ENCODE data around the gene MTG2. TPM values are rescaled to one million over a fixed set of nuclear protein-coding genes. Genes with fewer than 3 reads are reported as not detected.

MTG2 gene
- total and polyA plus RNA-seq, 2 of the 13 experiments (the other 11 are each of a cell fraction or from before 2014, with no cell fraction given) = 20.4 to 37.8 TPM

DNA sequence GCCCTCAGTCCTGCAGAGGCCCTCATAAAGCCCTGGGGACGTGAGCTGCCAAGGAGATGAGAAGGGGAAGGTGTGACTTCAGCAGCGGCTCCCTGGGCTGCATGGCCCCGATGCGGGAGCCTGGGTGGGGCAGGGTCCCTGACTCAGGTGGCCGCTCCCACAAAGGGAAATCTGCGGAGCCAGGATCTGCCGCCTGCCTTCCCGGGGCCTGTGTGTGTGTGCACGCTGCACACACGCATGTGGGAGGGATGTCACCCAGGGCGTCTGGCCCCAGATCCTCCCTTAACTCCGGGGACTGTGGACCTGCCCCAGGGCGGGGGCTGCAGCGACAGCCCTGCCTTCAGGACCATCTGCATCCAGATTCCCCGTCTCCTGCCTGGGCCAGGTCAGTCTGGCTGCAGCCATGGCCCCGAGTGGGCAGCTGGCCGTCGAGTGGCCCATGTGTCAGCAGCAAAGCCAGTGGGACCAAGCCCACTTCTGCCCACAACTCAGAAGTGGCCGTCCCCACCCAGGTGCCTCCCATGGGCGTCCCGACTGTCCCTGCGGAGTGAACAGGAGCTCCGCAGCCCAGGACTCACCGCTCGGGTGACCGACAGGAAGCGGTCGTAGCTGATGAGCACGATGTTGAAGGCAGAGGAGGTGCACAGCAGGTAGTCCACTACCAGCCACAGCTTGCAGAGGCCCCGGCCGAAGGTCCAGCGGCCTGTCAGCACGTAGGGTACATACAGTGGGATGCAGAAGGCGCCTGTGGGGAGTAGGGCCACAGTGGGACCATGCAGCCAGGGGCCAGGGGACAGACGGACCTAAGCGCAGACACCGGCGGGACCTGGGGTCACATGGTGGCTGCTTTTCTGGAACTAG lies 35.3 kb downstream of the MTG2 start:
- 21% methylated on average over 14 of the region's 38 CpGs for WGBS (ENCODE audit: low lambda C conversion rate)
- Histone ChIP-seq H3K27ac (ENCODE audit: extremely low read length, insufficient read depth, low read length) (no peak overlapping the region), H3K4me1 (ENCODE audit: insufficient read depth, low read length) (peaks cover 41% of the 10 kb centered on the region), H3K36me3 (replicated peaks in 1 of 2; ENCODE audit: control insufficient read depth in 1 of 2, insufficient read depth in 2 of 2, low read length in 2 of 2) (no peaks in the 10 kb centered on the region), H3K4me3 (replicated peaks in 1 of 3; ENCODE audit: insufficient read depth in 1 of 3, low read depth in 2 of 3, low read length in 3 of 3) (no peak overlapping the region), H3K79me2 (ENCODE audit: insufficient read depth, low read length) (no peaks in the 10 kb centered on the region), H3K27me3 (ENCODE audit: control insufficient read depth in 1 of 2, insufficient read depth in 2 of 2, low read length in 2 of 2) (peaks cover 62 to 87% of the 10 kb centered on the region in 2 experiments), H2AFZ (ENCODE audit: low read length) (no peak overlapping the region), H4K20me1 (ENCODE audit: insufficient read depth, low read length) (peaks cover 32% of the 10 kb centered on the region; the same call in 1 of the 2 replicates), H3K9me3 (ENCODE audit: low read length) (no peaks in the 10 kb centered on the region), H3K9ac (ENCODE audit: insufficient read depth, low read depth, low read length) (no peak overlapping the region), H3K4me2 (ENCODE audit: low read depth, low read length) (no peak overlapping the region)
- ATAC-seq (no peak), FAIRE-seq (no peak), DNase-seq (ENCODE audit: low spot score) (no peak)
- intact Hi-C loops (cut with micrococcal nuclease; ENCODE audit: unreplicated experiment) = no loop called here
- ChIA-PET POLR2A (no interaction called here), CTCF (ENCODE audit: low intra/inter-chr PET ratio, low total read pairs) (no interaction called here)
- in situ Hi-C loops (cut with HindIII; ENCODE audit: extremely low pct_ligation_motif_present, low pct_unique_long_range_greater_than_20kb) = no loop called here
- BruUV-seq (replicated peaks) = no TSS peak
- TF ChIP-seq, protein P1, sequence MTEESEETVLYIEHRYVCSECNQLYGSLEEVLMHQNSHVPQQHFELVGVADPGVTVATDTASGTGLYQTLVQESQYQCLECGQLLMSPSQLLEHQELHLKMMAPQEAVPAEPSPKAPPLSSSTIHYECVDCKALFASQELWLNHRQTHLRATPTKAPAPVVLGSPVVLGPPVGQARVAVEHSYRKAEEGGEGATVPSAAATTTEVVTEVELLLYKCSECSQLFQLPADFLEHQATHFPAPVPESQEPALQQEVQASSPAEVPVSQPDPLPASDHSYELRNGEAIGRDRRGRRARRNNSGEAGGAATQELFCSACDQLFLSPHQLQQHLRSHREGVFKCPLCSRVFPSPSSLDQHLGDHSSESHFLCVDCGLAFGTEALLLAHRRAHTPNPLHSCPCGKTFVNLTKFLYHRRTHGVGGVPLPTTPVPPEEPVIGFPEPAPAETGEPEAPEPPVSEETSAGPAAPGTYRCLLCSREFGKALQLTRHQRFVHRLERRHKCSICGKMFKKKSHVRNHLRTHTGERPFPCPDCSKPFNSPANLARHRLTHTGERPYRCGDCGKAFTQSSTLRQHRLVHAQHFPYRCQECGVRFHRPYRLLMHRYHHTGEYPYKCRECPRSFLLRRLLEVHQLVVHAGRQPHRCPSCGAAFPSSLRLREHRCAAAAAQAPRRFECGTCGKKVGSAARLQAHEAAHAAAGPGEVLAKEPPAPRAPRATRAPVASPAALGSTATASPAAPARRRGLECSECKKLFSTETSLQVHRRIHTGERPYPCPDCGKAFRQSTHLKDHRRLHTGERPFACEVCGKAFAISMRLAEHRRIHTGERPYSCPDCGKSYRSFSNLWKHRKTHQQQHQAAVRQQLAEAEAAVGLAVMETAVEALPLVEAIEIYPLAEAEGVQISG (CRISPR knock-in tag; IDR thresholded peaks at IDR 0.05) = no peak
- TF ChIP-seq, protein P2, sequence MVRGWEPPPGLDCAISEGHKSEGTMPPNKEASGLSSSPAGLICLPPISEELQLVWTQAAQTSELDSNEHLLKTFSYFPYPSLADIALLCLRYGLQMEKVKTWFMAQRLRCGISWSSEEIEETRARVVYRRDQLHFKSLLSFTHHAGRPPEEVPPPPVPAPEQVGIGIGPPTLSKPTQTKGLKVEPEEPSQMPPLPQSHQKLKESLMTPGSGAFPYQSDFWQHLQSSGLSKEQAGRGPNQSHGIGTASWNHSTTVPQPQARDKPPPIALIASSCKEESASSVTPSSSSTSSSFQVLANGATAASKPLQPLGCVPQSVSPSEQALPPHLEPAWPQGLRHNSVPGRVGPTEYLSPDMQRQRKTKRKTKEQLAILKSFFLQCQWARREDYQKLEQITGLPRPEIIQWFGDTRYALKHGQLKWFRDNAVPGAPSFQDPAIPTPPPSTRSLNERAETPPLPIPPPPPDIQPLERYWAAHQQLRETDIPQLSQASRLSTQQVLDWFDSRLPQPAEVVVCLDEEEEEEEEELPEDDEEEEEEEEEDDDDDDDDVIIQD (CRISPR knock-in tag; IDR thresholded peaks at IDR 0.05; ENCODE audit: low read depth) = no peak
- no peak for TF ChIP-seq ZNF3 (CRISPR knock-in tag; IDR thresholded peaks at IDR 0.05)
- peak; percentile 7; the same call in 1 of the 2 replicates for TF ChIP-seq EZH2 (conservative IDR thresholded peaks at IDR 0.05; ENCODE audit: low read depth, low read length)
- TF ChIP-seq RAD51 (IDR thresholded peaks at IDR 0.05; ENCODE audit: borderline replicate concordance) = no peak
- TF ChIP-seq, protein P3, sequence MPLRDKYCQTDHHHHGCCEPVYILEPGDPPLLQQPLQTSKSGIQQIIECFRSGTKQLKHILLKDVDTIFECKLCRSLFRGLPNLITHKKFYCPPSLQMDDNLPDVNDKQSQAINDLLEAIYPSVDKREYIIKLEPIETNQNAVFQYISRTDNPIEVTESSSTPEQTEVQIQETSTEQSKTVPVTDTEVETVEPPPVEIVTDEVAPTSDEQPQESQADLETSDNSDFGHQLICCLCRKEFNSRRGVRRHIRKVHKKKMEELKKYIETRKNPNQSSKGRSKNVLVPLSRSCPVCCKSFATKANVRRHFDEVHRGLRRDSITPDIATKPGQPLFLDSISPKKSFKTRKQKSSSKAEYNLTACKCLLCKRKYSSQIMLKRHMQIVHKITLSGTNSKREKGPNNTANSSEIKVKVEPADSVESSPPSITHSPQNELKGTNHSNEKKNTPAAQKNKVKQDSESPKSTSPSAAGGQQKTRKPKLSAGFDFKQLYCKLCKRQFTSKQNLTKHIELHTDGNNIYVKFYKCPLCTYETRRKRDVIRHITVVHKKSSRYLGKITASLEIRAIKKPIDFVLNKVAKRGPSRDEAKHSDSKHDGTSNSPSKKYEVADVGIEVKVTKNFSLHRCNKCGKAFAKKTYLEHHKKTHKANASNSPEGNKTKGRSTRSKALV (CRISPR knock-in tag; IDR thresholded peaks at IDR 0.05) = 0 out of 2 replicates have a peak, but pooled peaks have one; percentile 56
- TF ChIP-seq, protein P4, sequence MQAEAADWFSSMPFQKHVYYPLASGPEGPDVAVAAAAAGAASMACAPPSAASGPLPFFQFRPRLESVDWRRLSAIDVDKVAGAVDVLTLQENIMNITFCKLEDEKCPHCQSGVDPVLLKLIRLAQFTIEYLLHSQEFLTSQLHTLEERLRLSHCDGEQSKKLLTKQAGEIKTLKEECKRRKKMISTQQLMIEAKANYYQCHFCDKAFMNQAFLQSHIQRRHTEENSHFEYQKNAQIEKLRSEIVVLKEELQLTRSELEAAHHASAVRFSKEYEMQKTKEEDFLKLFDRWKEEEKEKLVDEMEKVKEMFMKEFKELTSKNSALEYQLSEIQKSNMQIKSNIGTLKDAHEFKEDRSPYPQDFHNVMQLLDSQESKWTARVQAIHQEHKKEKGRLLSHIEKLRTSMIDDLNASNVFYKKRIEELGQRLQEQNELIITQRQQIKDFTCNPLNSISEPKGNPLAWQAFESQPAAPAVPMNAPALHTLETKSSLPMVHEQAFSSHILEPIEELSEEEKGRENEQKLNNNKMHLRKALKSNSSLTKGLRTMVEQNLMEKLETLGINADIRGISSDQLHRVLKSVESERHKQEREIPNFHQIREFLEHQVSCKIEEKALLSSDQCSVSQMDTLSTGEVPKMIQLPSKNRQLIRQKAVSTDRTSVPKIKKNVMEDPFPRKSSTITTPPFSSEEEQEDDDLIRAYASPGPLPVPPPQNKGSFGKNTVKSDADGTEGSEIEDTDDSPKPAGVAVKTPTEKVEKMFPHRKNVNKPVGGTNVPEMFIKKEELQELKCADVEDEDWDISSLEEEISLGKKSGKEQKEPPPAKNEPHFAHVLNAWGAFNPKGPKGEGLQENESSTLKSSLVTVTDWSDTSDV (CRISPR knock-in tag; IDR thresholded peaks at IDR 0.05) = no peak
- TF ChIP-seq ZSCAN9 (CRISPR knock-in tag; IDR thresholded peaks at IDR 0.05; ENCODE audit: borderline replicate concordance) = no peak
- TF ChIP-seq, protein P5, sequence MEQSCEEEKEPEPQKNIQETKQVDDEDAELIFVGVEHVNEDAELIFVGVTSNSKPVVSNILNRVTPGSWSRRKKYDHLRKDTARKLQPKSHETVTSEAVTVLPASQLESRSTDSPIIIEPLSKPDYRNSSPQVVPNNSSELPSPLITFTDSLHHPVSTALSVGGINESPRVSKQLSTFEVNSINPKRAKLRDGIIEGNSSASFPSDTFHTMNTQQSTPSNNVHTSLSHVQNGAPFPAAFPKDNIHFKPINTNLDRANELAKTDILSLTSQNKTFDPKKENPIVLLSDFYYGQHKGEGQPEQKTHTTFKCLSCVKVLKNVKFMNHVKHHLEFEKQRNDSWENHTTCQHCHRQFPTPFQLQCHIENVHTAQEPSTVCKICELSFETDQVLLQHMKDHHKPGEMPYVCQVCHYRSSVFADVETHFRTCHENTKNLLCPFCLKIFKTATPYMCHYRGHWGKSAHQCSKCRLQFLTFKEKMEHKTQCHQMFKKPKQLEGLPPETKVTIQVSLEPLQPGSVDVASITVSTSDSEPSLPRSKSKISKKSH (CRISPR knock-in tag; IDR thresholded peaks at IDR 0.05; ENCODE audit: borderline replicate concordance) = peak; percentile 21; the same call in 1 of the 2 replicates
- TF ChIP-seq CC2D1A (CRISPR knock-in tag; IDR thresholded peaks at IDR 0.05) = no peak
- TF ChIP-seq IRX3 (CRISPR knock-in tag; IDR thresholded peaks at IDR 0.05; ENCODE audit: borderline replicate concordance, low read depth) = no peak
- peak; percentile 12 for TF ChIP-seq HNRNPLL (IDR thresholded peaks at IDR 0.05; ENCODE audit: low read depth, low read length, poor library complexity, severe bottlenecking)

All from HepG2 (cell line).